ENCODE measurements around the gene EN2.

The EN2 gene

DNA sequence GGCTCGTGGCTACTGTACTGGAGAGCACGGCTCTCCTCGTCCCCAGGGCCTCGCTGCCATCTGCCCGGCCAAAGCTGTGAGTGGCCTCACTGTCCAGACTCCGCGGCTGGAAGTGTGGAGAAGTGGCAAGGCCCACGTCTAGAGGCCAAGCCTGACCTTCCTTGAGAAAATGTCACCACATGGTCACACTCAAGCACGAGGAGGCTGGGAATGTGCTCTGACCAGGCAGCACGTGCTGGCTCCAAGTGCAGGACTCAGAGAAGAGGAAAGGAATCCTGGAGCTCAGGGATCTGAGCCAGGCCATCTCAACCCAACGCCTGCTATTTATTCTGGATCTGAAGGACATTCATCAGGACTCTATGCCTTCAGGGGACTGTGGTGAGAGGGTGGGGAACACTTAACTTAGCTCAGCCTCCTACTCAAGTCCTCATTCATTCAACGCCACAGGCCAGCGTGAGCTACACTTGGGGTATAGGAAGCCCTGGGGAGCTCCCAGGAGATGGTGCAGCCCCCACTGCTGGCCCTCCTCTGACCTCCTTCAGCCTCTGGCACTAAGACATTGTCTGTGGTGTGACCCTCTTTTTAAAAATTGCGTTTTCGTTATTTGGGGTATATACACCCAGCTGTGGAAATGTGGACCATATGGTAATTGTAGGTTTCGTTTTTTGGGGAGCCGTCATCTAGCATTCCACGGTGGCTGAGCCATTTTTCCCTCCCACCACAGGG is 29.0 kb downstream of the EN2 start:
- no peak overlapping the region for H3K4me3 ChIP-seq (ENCODE audit: low read depth, low read length)
- DNase-seq (ENCODE audit: low read depth) = no peak
- TF ChIP-seq, protein P1, sequence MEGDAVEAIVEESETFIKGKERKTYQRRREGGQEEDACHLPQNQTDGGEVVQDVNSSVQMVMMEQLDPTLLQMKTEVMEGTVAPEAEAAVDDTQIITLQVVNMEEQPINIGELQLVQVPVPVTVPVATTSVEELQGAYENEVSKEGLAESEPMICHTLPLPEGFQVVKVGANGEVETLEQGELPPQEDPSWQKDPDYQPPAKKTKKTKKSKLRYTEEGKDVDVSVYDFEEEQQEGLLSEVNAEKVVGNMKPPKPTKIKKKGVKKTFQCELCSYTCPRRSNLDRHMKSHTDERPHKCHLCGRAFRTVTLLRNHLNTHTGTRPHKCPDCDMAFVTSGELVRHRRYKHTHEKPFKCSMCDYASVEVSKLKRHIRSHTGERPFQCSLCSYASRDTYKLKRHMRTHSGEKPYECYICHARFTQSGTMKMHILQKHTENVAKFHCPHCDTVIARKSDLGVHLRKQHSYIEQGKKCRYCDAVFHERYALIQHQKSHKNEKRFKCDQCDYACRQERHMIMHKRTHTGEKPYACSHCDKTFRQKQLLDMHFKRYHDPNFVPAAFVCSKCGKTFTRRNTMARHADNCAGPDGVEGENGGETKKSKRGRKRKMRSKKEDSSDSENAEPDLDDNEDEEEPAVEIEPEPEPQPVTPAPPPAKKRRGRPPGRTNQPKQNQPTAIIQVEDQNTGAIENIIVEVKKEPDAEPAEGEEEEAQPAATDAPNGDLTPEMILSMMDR (IDR thresholded peaks at IDR 0.05; ENCODE audit: low read depth, low read length, missing control alignments) = no peak
- in situ Hi-C loops (cut with HindIII; ENCODE audit: low sequenced_read_pairs) = loop anchor here (5.0 kb wide), 1 partner anchor 50 kb away; no protein-coding TSS in a partner anchor

DNA sequence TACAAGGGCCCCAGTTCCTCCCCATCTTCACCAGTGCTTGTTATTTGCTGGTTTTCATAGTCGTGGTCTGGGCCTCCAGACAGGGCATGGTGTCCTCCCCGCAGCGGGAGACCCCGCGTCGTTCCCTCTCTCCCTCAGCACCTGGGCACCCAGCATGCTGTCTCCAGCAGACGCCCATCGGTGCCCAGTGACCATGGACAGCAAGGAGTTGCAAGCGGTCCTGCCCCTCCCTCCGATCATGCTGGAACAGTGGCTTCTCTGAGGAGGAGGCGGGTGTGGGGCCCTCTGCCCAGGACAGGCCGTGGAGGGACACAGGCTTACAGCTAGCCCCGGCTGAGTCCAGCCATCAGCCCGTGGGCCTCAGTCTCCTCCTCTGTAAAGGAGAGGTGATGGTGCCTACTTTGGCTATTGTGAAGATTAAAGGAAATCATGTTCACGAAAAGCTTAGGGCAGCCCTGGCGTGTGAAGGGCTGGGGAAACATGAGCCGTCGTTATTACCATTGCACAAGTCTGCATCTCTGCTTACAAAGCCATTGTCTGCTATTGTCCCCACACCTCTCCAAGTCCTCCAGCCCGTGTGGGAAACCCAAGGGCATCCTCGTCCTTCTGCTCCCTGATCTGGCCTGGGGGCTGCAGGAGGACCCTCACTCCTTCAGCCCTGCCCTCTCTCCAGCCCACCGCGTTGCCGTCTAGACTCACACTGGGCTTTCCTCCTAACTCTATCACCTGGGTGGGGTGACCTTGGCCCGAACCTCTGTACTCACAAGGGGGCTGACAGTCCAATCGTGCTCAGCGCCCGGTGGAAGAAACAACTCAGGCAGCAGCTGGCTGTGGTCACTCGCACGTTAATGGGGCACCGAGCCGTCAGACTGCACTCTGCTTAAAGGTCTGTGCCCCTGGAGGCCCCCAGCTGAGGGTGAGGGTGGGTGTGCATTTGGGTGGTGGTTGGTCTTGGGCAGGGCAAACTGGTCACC is 29.9 kb downstream of the EN2 start:
- TF ChIP-seq, protein P1 (IDR thresholded peaks at IDR 0.05; ENCODE audit: low read depth, low read length, missing control alignments) = no peak
- no peak for DNase-seq (ENCODE audit: low read depth)
- H3K4me3 ChIP-seq (ENCODE audit: low read depth, low read length) = no peak overlapping the region
- in situ Hi-C loops (cut with HindIII; ENCODE audit: low sequenced_read_pairs) = loop anchor here (5.0 kb wide), 1 partner anchor 50 kb away; no protein-coding TSS in a partner anchor

DNA sequence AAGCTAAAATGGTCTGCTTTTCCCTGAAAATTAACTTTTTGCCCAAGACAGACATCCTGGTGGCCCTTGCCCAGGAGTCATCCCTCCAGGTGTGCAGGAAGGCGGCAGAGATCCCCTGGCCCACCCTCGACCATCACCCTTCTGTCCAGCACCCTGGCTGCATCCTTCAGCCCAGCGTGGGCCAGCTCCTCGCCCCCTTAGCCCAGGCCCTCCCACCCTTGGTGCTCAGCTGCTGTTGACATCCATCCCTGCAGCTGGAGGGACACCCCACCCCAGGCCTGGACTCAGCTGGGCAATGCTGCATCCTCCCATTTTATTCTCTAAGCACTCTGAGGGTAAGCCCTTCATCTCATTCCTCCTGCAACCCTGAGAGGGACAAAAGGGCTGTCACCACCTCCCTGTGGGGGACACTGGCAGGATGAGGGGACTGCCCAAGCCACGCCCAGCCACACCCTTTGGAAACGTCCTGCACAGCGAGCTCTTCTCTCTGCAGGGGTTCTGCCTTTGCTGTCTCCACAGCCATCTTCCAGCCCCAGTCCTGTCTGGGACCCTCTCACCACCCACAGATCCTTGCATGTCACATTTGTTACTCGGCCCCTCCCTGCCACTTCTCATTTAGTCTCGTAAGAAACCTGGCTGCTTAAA is 30.7 kb downstream of the EN2 start:
- TF ChIP-seq, protein P1 (IDR thresholded peaks at IDR 0.05; ENCODE audit: low read depth, low read length, missing control alignments) = no peak
- DNase-seq (ENCODE audit: low read depth) = no peak
- in situ Hi-C loops (cut with HindIII; ENCODE audit: low sequenced_read_pairs) = loop anchor here (5.0 kb wide), 1 partner anchor 51 kb away; no protein-coding TSS in a partner anchor
- H3K4me3 ChIP-seq (ENCODE audit: low read depth, low read length) = no peak overlapping the region

DNA sequence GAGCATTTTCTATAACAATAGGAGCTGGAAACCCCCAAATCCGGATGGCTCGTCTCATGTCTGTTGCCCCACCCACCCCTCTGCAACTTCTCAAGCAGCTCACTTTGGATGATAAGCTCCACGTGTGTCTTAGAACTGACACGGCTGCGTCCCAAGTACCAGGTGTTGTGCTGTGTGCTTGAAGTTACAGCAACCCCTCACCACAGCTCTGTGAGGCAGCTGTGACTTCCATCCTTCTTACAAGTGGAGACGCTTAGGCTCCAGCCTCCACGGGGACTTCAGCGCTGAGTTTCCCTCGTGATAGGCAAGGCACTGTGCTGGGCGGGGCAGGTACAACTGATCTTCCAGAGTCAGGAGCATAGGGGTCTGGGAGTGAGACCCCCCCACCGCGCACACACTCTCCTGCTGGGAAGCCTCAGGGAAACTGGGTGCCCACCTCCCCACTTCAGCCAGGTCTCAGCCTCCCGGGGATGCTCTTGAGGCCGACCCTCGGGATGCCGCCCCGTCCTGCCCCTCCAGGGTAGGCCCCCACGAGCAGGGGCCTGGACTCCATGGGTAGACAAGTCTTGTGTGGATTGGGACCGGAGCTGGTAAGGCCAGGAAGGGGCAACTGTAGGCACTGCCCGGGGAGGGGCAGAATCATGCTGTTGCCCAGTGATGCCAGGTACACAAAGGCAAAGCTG is 31.4 kb downstream of the EN2 start:
- no peak for DNase-seq (ENCODE audit: low read depth)
- TF ChIP-seq, protein P1 (IDR thresholded peaks at IDR 0.05; ENCODE audit: low read depth, low read length, missing control alignments) = no peak
- in situ Hi-C loops (cut with HindIII; ENCODE audit: low sequenced_read_pairs) = loop anchor here (5.0 kb wide), 1 partner anchor 52 kb away; no protein-coding TSS in a partner anchor
- no peak overlapping the region for H3K4me3 ChIP-seq (ENCODE audit: low read depth, low read length)

DNA sequence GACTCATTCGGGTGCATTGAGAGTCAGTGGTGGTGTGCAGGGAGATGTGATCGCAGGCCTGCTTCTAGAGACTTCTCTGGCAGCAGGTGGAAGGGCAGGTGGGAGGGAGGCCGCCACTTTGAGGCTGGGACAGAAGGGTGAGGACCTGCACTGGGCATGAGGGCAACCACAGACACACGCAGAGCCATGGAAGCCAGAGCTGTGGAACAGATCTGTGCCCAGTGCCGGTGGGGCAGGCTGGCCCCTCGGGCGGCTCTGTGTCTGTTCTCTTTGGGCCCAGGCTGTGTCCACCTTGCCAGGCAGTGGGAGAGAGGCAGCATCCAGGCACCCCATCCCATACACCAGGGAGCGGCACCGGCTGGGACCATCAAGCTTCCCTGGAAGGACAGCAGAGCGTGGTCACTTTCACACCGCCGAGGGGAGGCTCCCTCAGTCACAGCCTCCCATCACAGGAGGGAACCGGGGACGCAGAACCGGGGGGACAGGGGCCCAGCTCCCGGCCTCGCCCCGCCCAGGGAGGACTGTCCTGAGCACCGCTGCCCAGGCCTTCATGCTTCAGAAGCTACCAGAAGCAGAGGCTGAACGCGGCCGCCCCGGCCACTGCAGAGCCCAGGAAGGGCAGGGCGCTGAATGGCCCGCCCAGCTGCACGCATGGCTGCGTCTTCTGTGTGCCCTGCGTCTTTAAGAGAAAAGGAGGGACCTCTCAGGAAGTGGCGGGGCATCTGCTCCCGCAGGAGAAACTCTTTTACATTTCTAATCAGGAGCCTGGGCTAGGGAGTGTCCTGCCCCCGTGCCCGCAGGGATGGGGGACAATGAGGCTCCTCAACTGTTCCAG is 32.1 kb downstream of the EN2 start:
- peak overlapping the region; percentile 17 for H3K4me3 ChIP-seq (ENCODE audit: low read depth, low read length)
- in situ Hi-C loops (cut with HindIII; ENCODE audit: low sequenced_read_pairs) = loop anchor here (5.0 kb wide), 1 partner anchor 53 kb away; no protein-coding TSS in a partner anchor
- DNase-seq (ENCODE audit: low read depth) = no peak
- TF ChIP-seq, protein P1 (IDR thresholded peaks at IDR 0.05; ENCODE audit: low read depth, low read length, missing control alignments) = no peak
